DND-41 (cell line): ENCODE data around the gene PNLIPRP3.

Experiments
- ATAC-seq: fragments of 200-7000 bp; cut with Tn5 transposase; 3 replicates; pipeline ENCODE4 v1.9.1; 2021; ENCODE audit warnings: low read depth; ENCODE audit not compliant: insufficient read depth
- DNase-seq: peaks from one replicate; pipeline ENCODE4 v3.0.0-alpha.2; 2020
- H2AFZ ChIP-seq: 2 replicates; pipeline ENCODE4 v1.6.0; 2012; ENCODE audit warnings: low read depth, low read length
- H3K27ac ChIP-seq: 2 replicates; pipeline ENCODE4 v1.5.1; 2012; ENCODE audit warnings: low read length, inconsistent platforms
- H3K27me3 ChIP-seq: fragments of 200-600 bp; sonication (generic); 2 replicates; pipeline ENCODE4 v1.6.0; 2012; ENCODE audit warnings: low read length, mild to moderate bottlenecking, inconsistent platforms; ENCODE audit not compliant: insufficient read depth, poor library complexity
- H3K36me3 ChIP-seq: 2 replicates; pipeline ENCODE4 v1.5.1; 2012; ENCODE audit warnings: low read length, inconsistent platforms; ENCODE audit not compliant: insufficient read depth
- H3K4me1 ChIP-seq: 2 replicates; pipeline ENCODE4 v1.5.1; 2012; ENCODE audit warnings: mild to moderate bottlenecking, low read length; ENCODE audit not compliant: insufficient read depth
- H3K4me2 ChIP-seq: 2 replicates; pipeline ENCODE4 v1.6.0; 2012; ENCODE audit warnings: mild to moderate bottlenecking, moderate library complexity, low read length, inconsistent platforms; ENCODE audit not compliant: insufficient read depth
- H3K4me3 ChIP-seq, 2 experiments: fragments of 200-600 bp in 1 of 2; shearing (Covaris generic) in 1 of 2; 2 replicates each; pipeline ENCODE4 v1.5.1; 2012 to 2016; ENCODE audit warnings: inconsistent platforms in 2 of 2, low read length in 2 of 2, mild to moderate bottlenecking in 2 of 2, low read depth in 1 of 2, moderate library complexity in 1 of 2
- H3K79me2 ChIP-seq: 2 replicates; pipeline ENCODE4 v1.6.0; 2012; ENCODE audit warnings: low read length, inconsistent platforms; ENCODE audit not compliant: insufficient read depth
- H3K9ac ChIP-seq: 2 replicates; pipeline ENCODE4 v1.6.0; 2012; ENCODE audit warnings: low read depth, mild to moderate bottlenecking, inconsistent platforms, low read length, moderate library complexity
- H3K9me3 ChIP-seq: 2 replicates; pipeline ENCODE4 v1.5.1; 2012; ENCODE audit warnings: low read length, moderate library complexity, mild to moderate bottlenecking, inconsistent platforms; ENCODE audit not compliant: insufficient read depth, severe bottlenecking
- H4K20me1 ChIP-seq: 2 replicates; pipeline ENCODE4 v1.6.0; 2012; ENCODE audit warnings: low read length; ENCODE audit not compliant: insufficient read depth
- CTCF ChIP-seq: IDR thresholded peaks from 2 replicates; pipeline ENCODE4 v1.5.1; 2012; ENCODE audit warnings: borderline replicate concordance, low read length, moderate library complexity, mild to moderate bottlenecking; ENCODE audit not compliant: poor library complexity, severe bottlenecking; ENCODE audit errors: extremely low read depth
- EZH2 ChIP-seq: IDR thresholded peaks from 3 replicates; pipeline ENCODE4 v1.6.1; 2012; ENCODE audit warnings: borderline replicate concordance, low read depth, mild to moderate bottlenecking, moderate library complexity, low read length, inconsistent platforms; ENCODE audit not compliant: severe bottlenecking

Gene PNLIPRP3

GRCh38 chr10:116504786-116505185 is 77.1 kb downstream of the PNLIPRP3 start:
- no peak overlapping the region for H3K4me2 ChIP-seq
- no peak overlapping the region for H3K27ac ChIP-seq
- no peaks in the 10 kb centered on the region for H3K4me1 ChIP-seq
- no peaks in the 10 kb centered on the region for H3K36me3 ChIP-seq
- no peaks in the 10 kb centered on the region for H3K79me2 ChIP-seq
- H3K9ac ChIP-seq: no peak overlapping the region
- TF ChIP-seq EZH2 (no peak), CTCF (no peak)
- peaks cover 2% of the 10 kb centered on the region for H3K9me3 ChIP-seq
- no peak overlapping the region for H3K4me3 ChIP-seq
- H3K27me3 ChIP-seq: no peaks in the 10 kb centered on the region
- H4K20me1 ChIP-seq: no peaks in the 10 kb centered on the region
- ATAC-seq: no peak
- no peak for DNase-seq
- H2AFZ ChIP-seq: no peak overlapping the region

GRCh38 chr10:116510565-116510964 is 82.9 kb downstream of the PNLIPRP3 start:
- no peak overlapping the region for H3K27ac ChIP-seq
- DNase-seq: no peak
- no peaks in the 10 kb centered on the region for H4K20me1 ChIP-seq
- TF ChIP-seq EZH2 (no peak), CTCF (no peak)
- peaks cover 2% of the 10 kb centered on the region for H3K9me3 ChIP-seq
- no peak for ATAC-seq
- H3K4me1 ChIP-seq: no peaks in the 10 kb centered on the region
- H2AFZ ChIP-seq: no peak overlapping the region
- H3K4me2 ChIP-seq: no peak overlapping the region
- H3K4me3 ChIP-seq: no peak overlapping the region
- H3K27me3 ChIP-seq: no peaks in the 10 kb centered on the region
- no peaks in the 10 kb centered on the region for H3K36me3 ChIP-seq
- no peaks in the 10 kb centered on the region for H3K79me2 ChIP-seq
- H3K9ac ChIP-seq: no peak overlapping the region

DNA sequence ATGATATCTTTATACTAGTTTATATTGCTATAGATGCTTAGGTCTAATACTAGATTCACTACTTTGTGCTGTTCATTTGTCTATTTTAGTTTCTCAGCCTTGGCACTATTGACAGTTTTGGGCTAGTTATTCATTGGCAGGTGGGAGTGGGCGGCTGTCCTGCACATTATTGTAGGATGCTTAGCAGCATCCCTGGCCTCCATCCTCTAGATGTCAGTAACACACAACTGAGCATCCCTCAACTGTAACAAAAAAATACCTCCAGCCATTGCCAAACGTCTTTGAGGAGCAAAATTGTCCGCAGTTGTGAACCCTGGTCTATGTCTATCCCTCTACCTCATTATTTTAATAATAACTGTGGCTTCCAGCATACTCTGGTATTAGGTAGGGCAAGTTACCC is 83.7 kb downstream of the PNLIPRP3 start:
- no peaks in the 10 kb centered on the region for H3K27me3 ChIP-seq
- H3K4me3 ChIP-seq: no peak overlapping the region
- DNase-seq (no peak), ATAC-seq (no peak)
- no peaks in the 10 kb centered on the region for H3K4me1 ChIP-seq
- no peaks in the 10 kb centered on the region for H3K36me3 ChIP-seq
- no peak overlapping the region for H3K4me2 ChIP-seq
- H3K9me3 ChIP-seq: peaks cover 2% of the 10 kb centered on the region
- H3K9ac ChIP-seq: no peak overlapping the region
- no peak overlapping the region for H3K27ac ChIP-seq
- no peaks in the 10 kb centered on the region for H3K79me2 ChIP-seq
- no peaks in the 10 kb centered on the region for H4K20me1 ChIP-seq
- TF ChIP-seq CTCF: no peak
- TF ChIP-seq EZH2: no peak
- H2AFZ ChIP-seq: no peak overlapping the region
